ENCODE measurements around the gene PRKAG3. TPM values are rescaled to one million over a fixed set of nuclear protein-coding genes. Genes with fewer than 3 reads are reported as not detected.

Gene PRKAG3
- total RNA-seq, 1 experiment from 2014 or later, result not detected

DNA sequence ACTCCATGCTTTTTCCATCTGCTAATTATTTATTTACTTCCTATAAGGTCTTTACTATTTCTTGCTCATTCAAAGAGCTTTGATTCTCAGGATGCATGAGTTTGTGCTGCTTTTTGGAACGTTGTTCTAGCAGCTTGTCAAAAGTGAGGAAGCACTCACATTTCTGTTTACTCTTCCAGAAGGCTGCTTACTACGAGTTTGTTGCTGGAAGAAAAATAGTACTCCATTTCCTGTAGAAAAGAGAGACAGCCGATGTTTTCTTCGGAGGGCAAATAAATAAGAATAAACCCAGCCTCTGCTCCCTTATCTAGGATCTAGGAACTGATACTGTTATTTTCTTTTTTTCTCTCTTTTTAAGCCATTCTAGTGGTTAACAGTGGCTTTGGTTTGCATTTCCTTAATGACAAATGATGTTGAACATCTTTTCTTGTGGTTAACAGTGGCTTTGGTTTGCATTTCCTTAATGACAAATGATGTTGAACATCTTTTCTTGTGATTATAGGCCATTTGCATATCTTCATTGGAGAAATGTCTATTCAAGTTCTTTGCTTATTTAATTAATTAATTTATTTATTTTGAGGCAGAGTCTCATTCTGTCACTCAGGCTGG lies 29.1 kb downstream of the PRKAG3 start:
- no peak for DNase-seq
- CTCF ChIA-PET, result interaction anchor here (0.7 kb wide), 1 partner anchor 302 kb away, joined by 3 read pairs; no protein-coding TSS in a partner anchor
- no peaks in the 10 kb centered on the region for H3K36me3 Mint-ChIP-seq (ENCODE audit: insufficient read depth, unreplicated experiment)
- no TSS peak for BruUV-seq (replicated peaks)
- no peaks in the 10 kb centered on the region for H3K27me3 Mint-ChIP-seq (ENCODE audit: unreplicated experiment)
- peaks cover 2% of the 10 kb centered on the region for H3K9me3 Mint-ChIP-seq (ENCODE audit: low read depth, unreplicated experiment)
- H3K4me3 Mint-ChIP-seq (ENCODE audit: low read depth, unreplicated experiment), result no peak overlapping the region
- H3K27ac Mint-ChIP-seq (ENCODE audit: unreplicated experiment), result no peak overlapping the region
- peaks cover 29% of the 10 kb centered on the region for H3K4me1 Mint-ChIP-seq (ENCODE audit: low read depth, unreplicated experiment)
- TF ChIP-seq, protein P1, sequence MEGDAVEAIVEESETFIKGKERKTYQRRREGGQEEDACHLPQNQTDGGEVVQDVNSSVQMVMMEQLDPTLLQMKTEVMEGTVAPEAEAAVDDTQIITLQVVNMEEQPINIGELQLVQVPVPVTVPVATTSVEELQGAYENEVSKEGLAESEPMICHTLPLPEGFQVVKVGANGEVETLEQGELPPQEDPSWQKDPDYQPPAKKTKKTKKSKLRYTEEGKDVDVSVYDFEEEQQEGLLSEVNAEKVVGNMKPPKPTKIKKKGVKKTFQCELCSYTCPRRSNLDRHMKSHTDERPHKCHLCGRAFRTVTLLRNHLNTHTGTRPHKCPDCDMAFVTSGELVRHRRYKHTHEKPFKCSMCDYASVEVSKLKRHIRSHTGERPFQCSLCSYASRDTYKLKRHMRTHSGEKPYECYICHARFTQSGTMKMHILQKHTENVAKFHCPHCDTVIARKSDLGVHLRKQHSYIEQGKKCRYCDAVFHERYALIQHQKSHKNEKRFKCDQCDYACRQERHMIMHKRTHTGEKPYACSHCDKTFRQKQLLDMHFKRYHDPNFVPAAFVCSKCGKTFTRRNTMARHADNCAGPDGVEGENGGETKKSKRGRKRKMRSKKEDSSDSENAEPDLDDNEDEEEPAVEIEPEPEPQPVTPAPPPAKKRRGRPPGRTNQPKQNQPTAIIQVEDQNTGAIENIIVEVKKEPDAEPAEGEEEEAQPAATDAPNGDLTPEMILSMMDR (IDR thresholded peaks at IDR 0.05; ENCODE audit: unreplicated experiment), result no peak
- intact Hi-C loops (cut with micrococcal nuclease; ENCODE audit: unreplicated experiment), result loop anchor here (5.0 kb wide), 1 partner anchor 45 kb away; no protein-coding TSS in a partner anchor

DNA sequence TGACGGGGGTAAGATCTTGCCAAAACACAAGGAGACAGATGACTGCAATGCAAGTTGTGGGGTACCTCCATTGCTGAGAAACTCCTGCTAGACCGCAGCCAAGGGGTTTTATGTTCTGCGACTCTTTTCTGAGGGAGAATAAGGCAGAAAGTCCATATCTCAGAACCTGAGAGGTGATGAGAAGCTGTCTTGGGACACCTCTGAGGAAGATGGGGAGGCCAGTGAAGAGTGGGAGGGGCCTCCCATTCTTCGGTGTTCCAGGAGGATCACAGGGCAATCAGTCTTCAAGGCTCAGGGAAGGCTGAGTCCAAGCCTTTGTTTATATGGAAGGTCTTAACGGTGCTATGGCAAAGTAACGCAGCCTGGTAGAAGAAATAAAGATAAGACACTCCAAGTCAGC lies 31.6 kb downstream of the PRKAG3 start:
- Mint-ChIP-seq H3K4me3 (ENCODE audit: low read depth, unreplicated experiment) (no peak overlapping the region), H3K27ac (ENCODE audit: unreplicated experiment) (peak overlapping the region; percentile 15), H3K9me3 (ENCODE audit: low read depth, unreplicated experiment) (no peaks in the 10 kb centered on the region), H3K4me1 (ENCODE audit: low read depth, unreplicated experiment) (peaks cover 15% of the 10 kb centered on the region), H3K36me3 (ENCODE audit: insufficient read depth, unreplicated experiment) (no peaks in the 10 kb centered on the region), H3K27me3 (ENCODE audit: unreplicated experiment) (no peaks in the 10 kb centered on the region)
- CTCF ChIA-PET, result no interaction called here
- DNase-seq, result no peak
- intact Hi-C loops (cut with micrococcal nuclease; ENCODE audit: unreplicated experiment), result loop anchor here (5.0 kb wide), 1 partner anchor 47 kb away; no protein-coding TSS in a partner anchor
- BruUV-seq (replicated peaks), result no TSS peak
- TF ChIP-seq, protein P1 (IDR thresholded peaks at IDR 0.05; ENCODE audit: unreplicated experiment), result no peak

DNA sequence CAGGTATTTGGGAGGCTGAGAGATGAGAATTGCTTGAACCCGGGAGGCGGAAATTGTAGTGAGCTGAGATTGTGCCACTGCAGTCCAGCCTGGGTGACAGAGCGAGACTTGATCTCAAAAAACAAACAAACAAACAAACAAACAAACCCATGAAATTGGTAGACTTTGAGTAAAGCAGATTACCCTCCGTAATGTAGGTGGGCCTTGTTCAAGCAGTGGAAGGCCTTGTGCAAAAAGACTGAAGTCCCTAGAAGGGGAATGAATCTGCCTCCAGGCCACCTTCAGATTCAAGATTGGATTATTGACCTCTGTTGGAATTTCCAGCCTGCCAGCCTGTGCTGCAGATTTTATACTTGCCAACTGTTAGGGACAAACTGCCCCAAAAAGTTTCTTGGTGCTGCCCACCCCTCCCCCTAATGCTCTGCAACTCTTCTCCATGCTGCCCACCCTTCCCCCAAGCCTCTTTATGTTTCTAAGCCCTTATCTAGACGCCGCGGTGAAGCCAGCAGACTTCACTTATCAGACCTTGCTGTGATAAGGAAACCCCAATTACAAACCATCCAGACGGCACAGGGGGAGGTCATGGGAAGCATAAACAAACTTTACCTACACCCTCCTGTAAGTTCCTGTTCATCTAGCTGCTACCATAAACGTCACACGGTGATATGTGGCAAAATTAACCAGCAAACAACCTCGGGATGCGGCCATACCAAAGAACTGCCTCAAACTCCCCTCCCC lies 32.7 kb downstream of the PRKAG3 start:
- DNase-seq, result no peak
- intact Hi-C loops (cut with micrococcal nuclease; ENCODE audit: unreplicated experiment), result no loop called here
- CTCF ChIA-PET, result no interaction called here
- H3K9me3 Mint-ChIP-seq (ENCODE audit: low read depth, unreplicated experiment), result no peaks in the 10 kb centered on the region
- no TSS peak for BruUV-seq (replicated peaks)
- H3K27me3 Mint-ChIP-seq (ENCODE audit: unreplicated experiment), result no peaks in the 10 kb centered on the region
- no peaks in the 10 kb centered on the region for H3K36me3 Mint-ChIP-seq (ENCODE audit: insufficient read depth, unreplicated experiment)
- H3K4me3 Mint-ChIP-seq (ENCODE audit: low read depth, unreplicated experiment), result peak overlapping the region; percentile 38
- TF ChIP-seq, protein P1 (IDR thresholded peaks at IDR 0.05; ENCODE audit: unreplicated experiment), result no peak
- peaks cover 15% of the 10 kb centered on the region for H3K4me1 Mint-ChIP-seq (ENCODE audit: low read depth, unreplicated experiment)
- H3K27ac Mint-ChIP-seq (ENCODE audit: unreplicated experiment), result peak overlapping the region; percentile 15

DNA sequence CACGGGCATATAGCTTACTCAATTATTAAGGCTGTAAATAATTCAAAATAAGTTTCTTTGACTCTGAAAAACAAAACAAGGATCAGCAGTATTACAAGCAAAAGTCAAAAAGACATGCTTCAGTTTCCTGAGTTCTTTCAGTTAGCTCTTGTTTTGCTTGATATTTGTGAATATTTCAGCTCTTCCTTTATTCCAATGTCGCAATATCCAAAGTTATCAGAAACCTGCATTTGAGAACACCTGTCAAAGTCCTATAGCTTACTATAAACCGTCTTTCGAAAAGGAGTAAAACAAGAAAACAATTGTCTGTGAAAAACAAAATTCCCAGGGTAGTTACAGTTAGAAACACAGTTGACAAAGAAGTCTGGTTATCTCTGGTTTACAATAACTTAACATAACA lies 34.9 kb downstream of the PRKAG3 start:
- H3K4me3 Mint-ChIP-seq (ENCODE audit: low read depth, unreplicated experiment), result no peak overlapping the region

More for the DNA sequence above, 34.9 kb downstream of the PRKAG3 start:
- TF ChIP-seq, protein P1 (IDR thresholded peaks at IDR 0.05; ENCODE audit: unreplicated experiment), result no peak
- Mint-ChIP-seq H3K9me3 (ENCODE audit: low read depth, unreplicated experiment) (no peaks in the 10 kb centered on the region), H3K36me3 (ENCODE audit: insufficient read depth, unreplicated experiment) (no peaks in the 10 kb centered on the region), H3K4me1 (ENCODE audit: low read depth, unreplicated experiment) (peaks cover 15% of the 10 kb centered on the region), H3K27me3 (ENCODE audit: unreplicated experiment) (no peaks in the 10 kb centered on the region), H3K27ac (ENCODE audit: unreplicated experiment) (no peak overlapping the region)
- DNase-seq, result no peak
- CTCF ChIA-PET, result no interaction called here
- intact Hi-C loops (cut with micrococcal nuclease; ENCODE audit: unreplicated experiment), result no loop called here
- no TSS peak for BruUV-seq (replicated peaks)
